PC-9 (cell line): ENCODE measurements around the gene OSM. TPM values are rescaled to one million over a fixed set of nuclear protein-coding genes. Genes with fewer than 3 reads are reported as not detected.

Source experiments
- BruUV-seq: library from RNA; stranded (reverse); fragments of 400-500 nt; replicated peaks from 2 replicates; lab custom pipeline; 2021; lab: Mats Ljungman, UMichigan
- CTCF ChIA-PET: fragments of 300-600 bp; sonication (Branson Sonifier 250); formaldehyde crosslinking; loops from one replicate; lab custom pipeline; 2022; ENCODE audit warnings: antibody characterized with exemption; lab: Charles Lee
- POLR2A ChIA-PET: fragments of 300-600 bp; sonication (Branson Sonifier 250); formaldehyde crosslinking; loops from one replicate; lab custom pipeline; 2022; ENCODE audit warnings: antibody characterized with exemption; ENCODE audit not compliant: unreplicated experiment; lab: Charles Lee
- DNase-seq, 2 experiments: peaks; one replicate each; pipeline versions ENCODE4 v3.0.0 to v3.0.0-alpha.2; 2015 to 2022; ENCODE audit warnings: mixed read lengths in 1 of 2
- H2AFZ ChIP-seq: fragments of 200-600 bp; sonication (generic); 2 replicates; pipeline ENCODE4 v1.8.1; 2017; ENCODE audit warnings: antibody characterized with exemption
- H3F3A ChIP-seq: fragments of 200-600 bp; sonication (generic); 2 replicates; pipeline ENCODE4 v1.8.1; 2017; ENCODE audit warnings: antibody characterized with exemption, mild to moderate bottlenecking, low read depth; ENCODE audit not compliant: insufficient read depth
- H3K27ac ChIP-seq: fragments of 200-600 bp; sonication (generic); 2 replicates; pipeline ENCODE4 v1.6.1; 2016; ENCODE audit warnings: mixed run types
- H3K27me3 ChIP-seq: fragments of 200-600 bp; sonication (generic); 2 replicates; pipeline ENCODE4 v1.6.1; 2016; ENCODE audit warnings: low read depth, mixed run types; ENCODE audit not compliant: insufficient read depth
- H3K36me3 ChIP-seq: fragments of 200-600 bp; sonication (generic); 2 replicates; pipeline ENCODE4 v1.6.1; 2016; ENCODE audit warnings: low read depth, mixed run types
- H3K4me1 ChIP-seq: fragments of 200-600 bp; sonication (generic); replicated peaks from 2 replicates; pipeline ENCODE4 v1.6.1; 2016; ENCODE audit warnings: mixed run types; ENCODE audit not compliant: insufficient read depth
- H3K4me2 ChIP-seq: fragments of 200-600 bp; sonication (generic); 2 replicates; pipeline ENCODE4 v1.6.1; 2017; ENCODE audit warnings: mixed run types
- H3K4me3 ChIP-seq: fragments of 200-600 bp; sonication (generic); 2 replicates; pipeline ENCODE4 v1.6.1; 2016; ENCODE audit warnings: mixed run types
- H3K79me2 ChIP-seq: fragments of 200-600 bp; sonication (generic); 2 replicates; pipeline ENCODE4 v1.6.1; 2017; ENCODE audit warnings: low read depth, mixed run types
- H3K9me2 ChIP-seq: fragments of 200-600 bp; sonication (generic); 2 replicates; pipeline ENCODE4 v1.8.1; 2017; ENCODE audit warnings: mild to moderate bottlenecking; ENCODE audit not compliant: insufficient read depth
- H3K9me3 ChIP-seq: fragments of 200-600 bp; sonication (generic); 2 replicates; pipeline ENCODE4 v1.8.1; 2016; ENCODE audit warnings: low read depth; ENCODE audit not compliant: insufficient read depth
- H4K20me1 ChIP-seq: fragments of 200-600 bp; sonication (generic); 2 replicates; pipeline ENCODE4 v1.8.1; 2017; ENCODE audit not compliant: insufficient read depth
- EZH2 ChIP-seq: fragments of 200-600 bp; sonication (generic); IDR thresholded peaks from 2 replicates; pipeline ENCODE4 v1.8.0; 2017; ENCODE audit warnings: antibody characterized with exemption, low read depth
- intact Hi-C: fragments of 100-400 bp; cut with micrococcal nuclease; formaldehyde crosslinking; loops from one replicate; pipeline ENCODE4 v1.10.0; 2022; ENCODE audit not compliant: unreplicated experiment
- total RNA-seq: library from RNA; stranded (reverse); gene quantifications from 2 replicates; pipeline ENCODE4 v1.2.3, GENCODE V29; 2021
- TF ChIP-seq, protein P1 (sequence below): fragments of 200-600 bp; sonication (generic); conservative IDR thresholded peaks from 2 replicates; pipeline ENCODE4 v1.6.1; 2017; ENCODE audit warnings: mixed run types, antibody characterized with exemption, mild to moderate bottlenecking, moderate library complexity

The OSM gene
- total RNA-seq, 1 experiment from 2014 or later = not detected

- Histone ChIP-seq H3K4me1 (peaks cover 56% of the 10 kb centered on the region), H3K4me2 (no peak overlapping the region), H3K9me2 (no peaks in the 10 kb centered on the region), H3F3A (peaks cover 44% of the 10 kb centered on the region), H3K36me3 (peaks cover 8% of the 10 kb centered on the region), H3K27me3 (no peaks in the 10 kb centered on the region), H2AFZ (no peak overlapping the region), H4K20me1 (no peaks in the 10 kb centered on the region), H3K27ac (no peak overlapping the region), H3K79me2 (peaks cover 19% of the 10 kb centered on the region), H3K4me3 (no peak overlapping the region), H3K9me3 (no peaks in the 10 kb centered on the region)
- no TSS peak for BruUV-seq
- DNase-seq = no peak
- TF ChIP-seq, protein P1, sequence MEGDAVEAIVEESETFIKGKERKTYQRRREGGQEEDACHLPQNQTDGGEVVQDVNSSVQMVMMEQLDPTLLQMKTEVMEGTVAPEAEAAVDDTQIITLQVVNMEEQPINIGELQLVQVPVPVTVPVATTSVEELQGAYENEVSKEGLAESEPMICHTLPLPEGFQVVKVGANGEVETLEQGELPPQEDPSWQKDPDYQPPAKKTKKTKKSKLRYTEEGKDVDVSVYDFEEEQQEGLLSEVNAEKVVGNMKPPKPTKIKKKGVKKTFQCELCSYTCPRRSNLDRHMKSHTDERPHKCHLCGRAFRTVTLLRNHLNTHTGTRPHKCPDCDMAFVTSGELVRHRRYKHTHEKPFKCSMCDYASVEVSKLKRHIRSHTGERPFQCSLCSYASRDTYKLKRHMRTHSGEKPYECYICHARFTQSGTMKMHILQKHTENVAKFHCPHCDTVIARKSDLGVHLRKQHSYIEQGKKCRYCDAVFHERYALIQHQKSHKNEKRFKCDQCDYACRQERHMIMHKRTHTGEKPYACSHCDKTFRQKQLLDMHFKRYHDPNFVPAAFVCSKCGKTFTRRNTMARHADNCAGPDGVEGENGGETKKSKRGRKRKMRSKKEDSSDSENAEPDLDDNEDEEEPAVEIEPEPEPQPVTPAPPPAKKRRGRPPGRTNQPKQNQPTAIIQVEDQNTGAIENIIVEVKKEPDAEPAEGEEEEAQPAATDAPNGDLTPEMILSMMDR = no peak
- no peak for TF ChIP-seq EZH2
- intact Hi-C loops = no loop called here
- ChIA-PET CTCF (no interaction called here), POLR2A (interaction anchor here (0.7 kb wide), 1 partner anchor 22 kb away, joined by 3 read pairs; no protein-coding TSS in a partner anchor)
Observed at GRCh38 chr22:30294830-30295229, 28.2 kb upstream of the OSM start.

- Histone ChIP-seq H3K9me2 (no peaks in the 10 kb centered on the region), H3F3A (peaks cover 39% of the 10 kb centered on the region), H3K27ac (no peak overlapping the region), H4K20me1 (no peaks in the 10 kb centered on the region), H3K4me2 (no peak overlapping the region), H3K79me2 (peaks cover 11% of the 10 kb centered on the region; the same call in 1 of the 2 replicates), H3K36me3 (peaks cover 8% of the 10 kb centered on the region), H3K4me1 (peaks cover 51% of the 10 kb centered on the region), H3K4me3 (no peak overlapping the region), H2AFZ (no peak overlapping the region), H3K9me3 (no peaks in the 10 kb centered on the region), H3K27me3 (no peaks in the 10 kb centered on the region)
- ChIA-PET CTCF (no interaction called here), POLR2A (no interaction called here)
- no TSS peak for BruUV-seq
- no peak for DNase-seq
- intact Hi-C loops = no loop called here
- TF ChIP-seq, protein P1 = no peak
- no peak for TF ChIP-seq EZH2
Observed at GRCh38 chr22:30294066-30294465, 27.4 kb upstream of the OSM start.

- no peak overlapping the region for H3K27ac ChIP-seq
- peaks cover 8% of the 10 kb centered on the region for H3K36me3 ChIP-seq
- H3K9me2 ChIP-seq = no peaks in the 10 kb centered on the region
- ChIA-PET POLR2A (no interaction called here), CTCF (no interaction called here)
- intact Hi-C loops = no loop called here
- no peak overlapping the region for H2AFZ ChIP-seq
- H3K4me2 ChIP-seq = no peak overlapping the region
- no peaks in the 10 kb centered on the region for H3K9me3 ChIP-seq
- no peak overlapping the region for H3K4me3 ChIP-seq
- no peaks in the 10 kb centered on the region for H3K27me3 ChIP-seq
- H3K4me1 ChIP-seq = peaks cover 48% of the 10 kb centered on the region
- no TSS peak for BruUV-seq
- peaks cover 8% of the 10 kb centered on the region; the same call in 1 of the 2 replicates for H3K79me2 ChIP-seq
- TF ChIP-seq EZH2 = no peak
- TF ChIP-seq, protein P1 = no peak
- H4K20me1 ChIP-seq = no peaks in the 10 kb centered on the region
- DNase-seq = no peak
- peaks cover 36% of the 10 kb centered on the region for H3F3A ChIP-seq
Observed at GRCh38 chr22:30293026-30293425, 26.4 kb upstream of the OSM start.
